GM18498 (cell line): ENCODE measurements around the gene COL4A2.

Experiments
- ATAC-seq: cut with Tn5 transposase; IDR thresholded peaks from one replicate; pipeline ENCODE4 v1.9.1; 2021; ENCODE audit warnings: mild to moderate bottlenecking, moderate library complexity; ENCODE audit not compliant: unreplicated experiment

Gene COL4A2

DNA sequence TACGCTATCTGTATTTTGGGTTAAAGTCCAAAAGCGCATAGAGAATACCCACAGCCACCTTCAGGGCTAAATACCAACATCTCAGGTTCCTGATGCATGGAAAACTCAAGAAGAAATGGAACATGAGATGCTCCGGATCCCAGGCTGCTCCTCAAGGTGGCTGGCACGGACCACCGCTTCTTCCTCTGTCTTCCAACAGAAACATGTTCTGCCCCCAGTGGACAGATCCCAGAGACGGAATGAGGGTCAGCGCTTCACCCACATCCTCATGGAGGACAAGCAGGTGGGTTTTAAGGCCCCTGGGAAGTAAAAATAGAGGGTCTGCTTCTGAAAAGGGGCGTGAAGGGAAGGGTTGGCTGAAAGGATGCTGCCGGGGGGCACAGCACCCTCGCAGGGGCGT, 17.4 kb upstream of the COL4A2 start:
- ATAC-seq = no peak

DNA sequence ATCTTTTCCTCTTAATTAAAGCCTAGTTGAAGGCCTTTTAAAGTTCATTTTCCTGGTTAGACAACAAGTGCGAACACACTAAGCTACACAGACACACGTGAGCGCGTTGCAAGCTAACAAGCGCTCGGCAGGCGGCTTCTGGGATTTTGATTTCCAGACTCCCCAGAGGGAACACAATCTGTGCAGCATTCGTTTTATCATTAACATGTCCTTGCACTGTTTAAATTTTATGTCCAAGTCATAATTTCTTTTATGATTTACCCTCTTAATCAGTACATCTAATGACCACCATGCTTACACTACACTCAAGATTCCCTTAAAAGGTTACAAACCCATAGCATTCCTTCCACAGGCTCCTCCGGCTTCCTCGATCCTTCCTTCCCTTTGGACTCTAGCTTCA, 16.9 kb upstream of the COL4A2 start:
- ATAC-seq = no peak

DNA sequence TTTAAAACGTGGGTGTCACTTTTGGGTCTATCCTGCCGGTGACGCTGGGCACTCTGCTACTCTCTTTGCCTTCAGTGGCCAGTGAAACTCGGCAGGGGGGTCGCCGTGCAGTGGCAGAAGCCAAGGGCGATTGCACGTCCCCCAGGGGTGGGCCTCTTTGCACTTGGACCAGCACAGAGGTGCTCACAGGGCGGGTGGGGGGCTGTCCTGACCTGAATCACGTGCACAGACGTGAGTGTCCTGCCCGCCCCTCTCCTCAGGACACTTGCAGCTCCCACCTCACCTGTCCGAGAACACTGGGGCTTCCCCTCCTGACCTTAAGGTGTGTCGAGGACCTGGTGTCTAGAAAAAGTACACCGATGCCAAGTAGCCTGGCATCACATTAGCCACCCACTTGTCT, 16.3 kb upstream of the COL4A2 start:
- no peak for ATAC-seq

- no peak for ATAC-seq
Observed at GRCh38 chr13:110291286-110291685, 15.8 kb upstream of the COL4A2 start.

DNA sequence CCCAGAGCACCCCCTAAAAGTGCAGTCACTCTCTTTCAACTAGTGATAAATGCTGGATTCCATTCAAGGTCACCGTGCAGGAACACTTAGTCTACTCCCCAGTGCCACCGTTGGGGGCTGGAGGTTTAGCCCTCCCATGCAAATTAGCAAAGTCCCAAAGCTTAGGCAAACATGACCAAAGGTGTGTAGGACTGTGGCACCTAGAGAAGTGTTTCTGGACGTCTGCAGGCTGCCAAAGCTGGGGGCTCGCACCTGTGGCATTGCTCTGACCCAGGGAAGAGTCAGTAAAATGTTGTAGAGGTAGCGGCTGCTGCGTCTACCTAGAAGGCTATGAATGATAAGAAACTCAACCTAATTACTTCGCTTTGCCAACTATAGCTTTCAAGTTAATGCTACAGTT, 14.0 kb upstream of the COL4A2 start:
- ATAC-seq = no peak

GRCh38 chr13:110293649-110294048, 13.4 kb upstream of the COL4A2 start:
- ATAC-seq = no peak

DNA sequence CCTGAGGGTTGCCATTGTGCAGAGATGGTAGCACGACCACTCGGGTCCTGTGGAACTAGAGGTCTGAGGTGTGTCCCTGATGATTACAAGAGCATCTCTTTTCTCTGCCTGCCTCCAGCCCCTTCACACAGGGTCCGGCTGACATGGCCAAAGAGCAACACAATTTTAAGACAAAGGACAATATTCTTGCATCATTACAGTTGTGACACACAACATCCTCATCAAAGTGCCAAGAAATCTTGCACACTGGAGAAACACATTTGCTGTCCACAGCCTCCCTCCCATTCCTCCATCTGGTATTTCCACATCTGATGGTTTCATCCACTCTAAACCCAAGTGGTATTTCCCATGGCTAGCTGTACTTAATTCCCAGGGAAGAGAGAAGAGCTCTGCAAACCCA, 12.9 kb upstream of the COL4A2 start:
- no peak for ATAC-seq

DNA sequence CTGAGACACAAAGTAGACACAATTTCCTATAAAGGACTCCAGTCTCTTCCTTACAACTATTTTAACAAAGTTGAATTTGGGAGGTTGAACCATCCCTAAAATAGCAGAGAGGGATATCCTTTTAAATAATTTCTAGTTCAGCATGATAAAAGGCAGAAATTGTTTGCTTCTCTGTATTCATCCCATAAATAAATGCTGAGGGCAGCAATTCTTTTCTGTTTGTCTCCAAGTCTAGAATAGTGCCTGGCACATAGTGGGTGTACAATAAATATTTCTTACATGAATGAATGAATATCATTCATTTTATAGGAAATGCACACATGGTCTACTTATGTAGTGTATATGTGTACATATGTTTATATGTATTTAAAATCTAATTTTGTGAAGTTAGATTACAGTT, 12.5 kb upstream of the COL4A2 start:
- no peak for ATAC-seq

- no peak for ATAC-seq
Observed at GRCh38 chr13:110297011-110297410, 10.1 kb upstream of the COL4A2 start.

GRCh38 chr13:110297766-110298504, 9.1 kb upstream of the COL4A2 start:
- ATAC-seq = no peak

DNA sequence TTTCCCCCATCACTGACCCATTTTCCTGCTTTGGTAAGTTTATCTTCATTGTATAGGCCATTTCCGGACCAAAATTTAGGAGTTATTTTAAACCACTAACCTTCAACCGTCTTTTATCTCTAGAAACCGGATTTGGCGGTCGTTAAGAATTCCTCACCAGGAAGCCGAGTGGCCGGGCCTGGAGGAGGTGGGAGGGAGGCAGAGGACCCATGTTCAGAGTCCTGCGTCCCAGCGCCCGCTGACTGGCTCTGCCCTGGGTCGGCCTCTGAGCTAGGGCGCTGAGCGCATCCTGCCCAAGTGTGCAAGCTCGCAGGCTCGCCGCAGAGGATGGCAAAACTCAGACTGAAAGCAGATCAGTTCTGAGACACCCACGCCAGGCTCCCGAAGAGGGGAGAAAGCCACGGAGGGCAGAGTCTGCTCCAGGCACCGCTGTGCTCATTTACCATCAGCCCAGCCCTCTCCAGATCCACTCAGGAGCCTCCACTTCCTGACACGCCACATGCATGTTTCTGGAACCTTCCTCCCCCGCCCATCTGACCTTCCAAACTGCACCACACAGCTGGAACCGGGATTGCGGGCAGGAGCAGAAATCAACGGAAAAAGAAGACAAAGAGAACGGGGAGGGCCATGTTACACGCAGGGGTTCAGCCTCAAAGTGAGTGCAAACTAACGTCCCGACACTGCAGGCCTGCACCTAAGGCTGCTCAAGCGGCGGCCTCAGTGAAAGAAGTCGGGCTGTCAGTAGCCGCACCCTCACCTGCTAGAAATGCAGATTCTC, 8.4 kb upstream of the COL4A2 start:
- no peak for ATAC-seq

GRCh38 chr13:110299283-110299840, 7.7 kb upstream of the COL4A2 start:
- no peak for ATAC-seq

GRCh38 chr13:110300090-110300815, 6.8 kb upstream of the COL4A2 start:
- ATAC-seq = no peak

DNA sequence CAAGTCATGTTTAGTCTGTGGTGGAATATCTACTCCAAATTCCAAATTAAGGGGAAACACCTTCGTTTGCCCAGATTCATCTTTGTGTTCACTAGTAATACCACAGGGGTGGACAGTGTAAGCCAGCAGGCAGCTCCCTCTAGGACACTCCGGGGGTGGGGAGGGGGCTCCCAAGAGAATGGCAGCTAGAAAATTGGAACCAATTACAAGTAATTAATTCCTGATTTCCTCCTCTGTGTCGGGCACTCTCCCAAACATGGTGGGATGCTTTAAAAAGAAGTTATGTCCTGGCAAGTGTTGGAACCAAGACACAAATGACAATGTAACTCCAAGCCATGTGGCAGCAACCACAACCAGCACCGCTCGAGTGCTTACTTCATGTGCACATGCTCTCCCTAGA, 6.0 kb upstream of the COL4A2 start:
- ATAC-seq = no peak

- no peak for ATAC-seq
Observed at GRCh38 chr13:110301606-110302553, 5.2 kb upstream of the COL4A2 start.

GRCh38 chr13:110302997-110303396, 4.1 kb upstream of the COL4A2 start:
- ATAC-seq = no peak

DNA sequence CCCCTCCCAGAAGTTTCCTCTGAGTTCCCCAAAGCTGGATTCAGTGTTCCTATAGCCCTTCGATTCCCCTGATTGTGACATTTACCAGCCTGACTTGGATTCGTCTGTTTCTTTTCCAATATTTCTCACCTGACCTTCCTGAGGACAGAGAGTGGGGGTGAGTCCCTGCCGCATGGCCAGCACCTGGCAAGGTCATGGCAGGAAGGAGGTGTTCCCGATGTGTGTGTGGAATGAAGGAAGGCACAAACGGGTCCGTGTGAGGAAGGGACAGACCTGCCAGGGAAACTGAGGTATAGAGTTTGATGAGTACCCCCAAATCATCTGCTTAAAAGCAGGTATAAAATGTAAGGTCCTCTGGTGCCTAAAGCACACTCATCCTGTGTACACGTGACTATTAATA, 3.4 kb upstream of the COL4A2 start:
- no peak for ATAC-seq

- no peak for ATAC-seq
Observed at GRCh38 chr13:110304256-110304655, 2.8 kb upstream of the COL4A2 start.

- ATAC-seq = no peak
Observed at GRCh38 chr13:110305001-110305400, 2.1 kb upstream of the COL4A2 start.

- ATAC-seq = no peak
Observed at GRCh38 chr13:110305544-110305943, 1.5 kb upstream of the COL4A2 start.
